ENCODE data around the gene EMC6.

Gene EMC6

DNA sequence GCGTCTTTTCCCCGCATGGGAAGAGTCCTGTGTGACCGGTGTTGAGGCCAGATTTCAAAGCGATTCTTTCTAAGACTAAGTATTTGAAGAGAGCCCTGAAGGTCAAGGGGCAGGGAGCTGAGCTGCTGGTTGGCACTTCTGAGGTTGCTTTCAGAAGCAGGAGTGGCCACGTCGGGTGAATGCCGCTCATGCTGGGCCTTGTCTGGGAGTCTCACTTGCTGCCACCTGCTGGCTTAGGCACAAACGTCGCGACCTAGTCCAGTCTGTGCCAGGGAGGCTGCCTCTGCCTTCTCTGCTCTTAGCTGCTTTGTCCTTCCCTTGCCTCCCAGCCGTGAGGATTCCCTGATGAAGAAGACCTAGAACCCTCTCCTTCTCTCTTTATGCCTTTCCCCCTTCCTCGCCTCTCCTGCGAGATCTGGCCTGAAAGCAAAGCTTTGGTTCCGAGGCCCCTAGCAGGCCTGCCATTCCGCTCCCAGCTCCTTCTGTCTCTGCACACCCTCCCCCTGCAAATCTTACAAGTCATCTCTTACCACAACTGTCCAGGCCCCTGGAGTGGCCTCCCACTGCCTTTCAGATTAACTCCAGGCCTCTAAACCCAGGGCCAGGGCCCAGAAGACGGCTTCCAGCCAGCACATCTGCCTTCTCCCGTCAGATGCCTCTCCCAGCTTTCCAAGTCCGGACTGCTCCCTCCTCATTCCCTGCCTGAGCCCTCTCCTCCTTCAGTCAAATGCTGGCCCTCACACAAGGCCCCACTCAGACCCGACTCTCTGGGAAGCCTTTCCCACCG lies 20.6 kb upstream of the EMC6 start:
- in situ Hi-C loops (cut with MboI; ENCODE audit: low pct_unique_long_range_greater_than_20kb, low sequenced_read_pairs), result no loop called here
- peak; percentile 62 for DNase-seq

DNA sequence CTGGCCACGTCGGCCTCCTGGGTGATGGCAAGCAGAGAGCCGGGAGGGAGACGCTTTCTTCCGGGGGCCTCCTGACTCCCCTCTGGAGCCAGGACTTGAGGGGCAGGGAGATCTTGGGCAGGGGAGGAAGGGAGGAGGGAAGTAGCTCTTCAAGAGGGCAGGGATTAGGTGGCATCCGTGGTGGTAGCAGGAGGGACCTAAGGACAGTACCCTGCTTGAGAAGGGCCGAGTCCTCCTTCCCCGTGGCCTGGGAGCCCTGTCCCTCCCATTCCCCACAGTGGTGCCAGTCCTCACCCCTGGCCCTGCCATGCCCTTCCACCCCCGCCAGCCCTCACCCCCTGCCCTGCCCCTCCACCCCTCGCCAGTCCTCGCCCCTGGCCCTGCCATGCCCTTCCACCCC lies 12.8 kb upstream of the EMC6 start:
- no peak for DNase-seq
- in situ Hi-C loops (cut with MboI; ENCODE audit: low pct_unique_long_range_greater_than_20kb, low sequenced_read_pairs), result loop anchor here (25.0 kb wide), 1 partner anchor 618 kb away; no protein-coding TSS in a partner anchor

DNA sequence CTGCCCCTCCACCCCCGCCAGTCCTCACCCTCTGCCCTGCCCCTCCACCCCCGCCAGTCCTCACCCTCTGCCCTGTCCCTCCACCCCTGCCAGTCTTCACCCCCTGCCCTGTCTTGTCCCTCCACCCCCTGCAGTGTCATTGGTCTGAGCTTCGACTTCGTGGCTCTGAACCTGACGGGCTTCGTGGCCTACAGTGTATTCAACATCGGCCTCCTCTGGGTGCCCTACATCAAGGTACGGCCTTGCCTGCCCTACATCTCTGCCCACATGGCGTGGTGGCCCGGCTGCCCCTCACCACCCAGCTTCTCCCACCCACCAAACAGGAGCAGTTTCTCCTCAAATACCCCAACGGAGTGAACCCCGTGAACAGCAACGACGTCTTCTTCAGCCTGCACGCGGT lies 12.3 kb upstream of the EMC6 start:
- no peak for DNase-seq
- in situ Hi-C loops (cut with MboI; ENCODE audit: low pct_unique_long_range_greater_than_20kb, low sequenced_read_pairs), result loop anchor here (25.0 kb wide), 1 partner anchor 619 kb away; no protein-coding TSS in a partner anchor

DNA sequence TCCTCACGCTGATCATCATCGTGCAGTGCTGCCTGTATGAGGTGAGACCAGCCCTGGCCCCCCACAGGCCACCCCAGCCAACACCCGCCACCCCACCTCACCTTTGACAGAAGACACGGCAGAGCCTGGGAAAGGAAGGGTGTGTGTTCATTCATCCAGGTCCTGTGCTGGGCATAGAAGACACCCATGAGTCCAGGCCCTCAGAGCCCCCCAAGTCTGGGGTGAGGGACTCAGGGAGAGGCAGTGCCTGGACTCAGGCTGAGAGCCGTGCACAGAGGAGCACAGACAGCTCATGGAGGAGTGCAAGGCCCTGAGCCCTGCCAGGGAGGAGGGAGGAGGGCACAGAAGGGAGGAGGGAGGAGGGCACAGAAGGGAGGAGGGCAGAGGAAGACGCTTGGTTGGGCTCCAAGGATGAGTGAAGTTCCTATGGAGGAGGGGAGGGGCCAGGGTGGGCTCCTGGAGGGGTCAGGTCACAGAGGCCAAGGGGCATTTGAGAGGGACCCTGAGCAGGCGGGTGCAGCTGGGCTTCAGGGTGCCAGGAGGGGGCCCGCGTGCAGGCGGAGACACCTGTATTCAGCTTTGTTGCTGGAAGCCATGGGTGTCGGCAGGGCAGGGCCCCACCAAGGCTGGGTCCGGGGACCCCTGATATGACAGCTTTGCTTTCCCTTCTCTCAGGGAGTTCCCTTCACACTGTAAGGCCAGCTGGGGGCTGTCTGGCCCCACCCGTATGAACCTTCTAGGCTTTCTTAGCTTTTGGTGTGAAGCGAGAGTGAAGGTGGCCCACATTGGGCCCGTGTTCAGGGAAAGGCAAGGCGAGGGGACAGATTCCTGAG lies 11.6 kb upstream of the EMC6 start:
- in situ Hi-C loops (cut with MboI; ENCODE audit: low pct_unique_long_range_greater_than_20kb, low sequenced_read_pairs), result loop anchor here (25.0 kb wide), 1 partner anchor 620 kb away; no protein-coding TSS in a partner anchor
- DNase-seq, result no peak

DNA sequence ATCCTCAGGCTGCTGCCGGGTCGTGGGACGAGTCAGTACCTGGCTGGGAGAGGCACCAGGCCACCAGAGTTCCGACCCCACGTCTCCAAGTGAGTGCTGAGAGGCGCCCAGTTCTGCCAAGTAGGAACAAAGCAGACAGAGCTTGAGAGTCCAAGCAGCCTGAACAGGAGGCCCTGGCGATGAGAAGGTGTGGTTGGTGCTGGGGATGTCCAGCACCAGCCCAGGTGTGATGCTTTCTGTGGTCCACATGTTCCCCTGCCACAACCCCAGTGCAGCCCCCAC lies 11.1 kb upstream of the EMC6 start:
- no peak for DNase-seq
- in situ Hi-C loops (cut with MboI; ENCODE audit: low pct_unique_long_range_greater_than_20kb, low sequenced_read_pairs), result loop anchor here (25.0 kb wide), 1 partner anchor 620 kb away; no protein-coding TSS in a partner anchor

- no peak for DNase-seq
- in situ Hi-C loops (cut with MboI; ENCODE audit: low pct_unique_long_range_greater_than_20kb, low sequenced_read_pairs), result loop anchor here (25.0 kb wide), 1 partner anchor 621 kb away; no protein-coding TSS in a partner anchor
These were observed 10.5 kb upstream of the EMC6 start for GRCh38 chr17:3657874-3658783.

- no peak for DNase-seq
- in situ Hi-C loops (cut with MboI; ENCODE audit: low pct_unique_long_range_greater_than_20kb, low sequenced_read_pairs), result loop anchor here (25.0 kb wide), 1 partner anchor 622 kb away; no protein-coding TSS in a partner anchor
These were observed 9.7 kb upstream of the EMC6 start for GRCh38 chr17:3658784-3659449.

- DNase-seq, result no peak
- in situ Hi-C loops (cut with MboI; ENCODE audit: low pct_unique_long_range_greater_than_20kb, low sequenced_read_pairs), result loop anchor here (25.0 kb wide), 1 partner anchor 622 kb away; no protein-coding TSS in a partner anchor
These were observed 9.0 kb upstream of the EMC6 start for GRCh38 chr17:3659541-3660111.

DNA sequence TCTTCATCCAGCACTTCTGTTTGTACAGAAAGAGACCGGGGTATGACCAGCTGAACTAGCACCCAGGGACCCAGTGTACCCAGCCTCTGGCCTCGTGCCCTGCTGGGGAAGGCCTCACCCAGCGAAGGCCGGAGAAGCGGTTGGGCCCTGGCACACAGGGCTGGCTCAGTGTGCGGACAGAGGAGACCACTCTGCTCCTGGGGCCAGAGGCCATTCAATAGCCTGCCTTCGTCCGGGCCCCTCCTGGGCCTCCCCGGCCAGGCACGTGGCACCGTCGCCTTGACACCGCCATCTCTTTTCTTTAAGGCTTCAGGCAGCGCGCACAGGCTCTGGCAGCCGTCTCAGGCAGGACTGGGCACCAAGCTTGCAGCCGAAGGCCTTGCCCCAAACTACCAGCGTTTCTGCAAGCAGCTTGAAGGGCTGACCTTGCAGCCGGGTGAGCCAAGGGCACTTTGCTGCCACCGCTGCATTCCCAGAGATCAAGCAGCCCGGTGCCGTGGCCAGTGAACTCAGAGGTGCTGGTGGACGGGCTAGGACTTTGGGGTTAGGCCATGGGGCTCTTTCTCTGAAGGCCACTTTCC lies 8.2 kb upstream of the EMC6 start:
- DNase-seq, result no peak
- in situ Hi-C loops (cut with MboI; ENCODE audit: low pct_unique_long_range_greater_than_20kb, low sequenced_read_pairs), result loop anchor here (25.0 kb wide), 1 partner anchor 623 kb away; no protein-coding TSS in a partner anchor

GRCh38 chr17:3663102-3664011 lies 5.3 kb upstream of the EMC6 start:
- in situ Hi-C loops (cut with MboI; ENCODE audit: low pct_unique_long_range_greater_than_20kb, low sequenced_read_pairs), result loop anchor here (25.0 kb wide), 1 partner anchor 626 kb away; no protein-coding TSS in a partner anchor
- DNase-seq, result no peak

DNA sequence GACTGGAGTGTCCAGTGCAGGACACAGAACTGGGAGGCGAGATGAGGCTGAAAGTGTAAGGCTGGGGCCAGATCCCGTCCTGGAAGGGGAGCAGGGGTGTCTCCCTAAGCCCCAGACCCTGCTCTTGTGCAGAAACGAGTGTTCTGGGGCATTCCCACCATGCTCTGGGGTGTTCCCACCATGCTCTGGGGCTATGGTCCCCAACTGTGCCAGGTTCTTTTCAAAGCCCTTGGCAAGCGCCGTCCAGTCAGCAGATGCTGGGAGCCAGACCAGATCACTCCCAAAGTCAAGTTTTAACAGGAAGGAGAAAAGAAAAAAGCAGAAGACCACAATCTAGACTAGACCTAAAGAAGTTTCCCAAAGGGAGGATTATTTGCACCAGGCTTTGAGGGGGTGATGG lies 2.8 kb upstream of the EMC6 start:
- in situ Hi-C loops (cut with MboI; ENCODE audit: low pct_unique_long_range_greater_than_20kb, low sequenced_read_pairs), result loop anchor here (25.0 kb wide), 1 partner anchor 629 kb away; no protein-coding TSS in a partner anchor
- no peak for DNase-seq

- no peak for DNase-seq
These were observed 2.1 kb upstream of the EMC6 start for GRCh38 chr17:3666516-3666915.

GRCh38 chr17:3667366-3668278 lies 990 bp upstream of the EMC6 start:
- peak; percentile 61 for DNase-seq
- in situ Hi-C loops (cut with MboI; ENCODE audit: low pct_unique_long_range_greater_than_20kb, low sequenced_read_pairs), result loop anchor here (25.0 kb wide), 1 partner anchor 630 kb away; no protein-coding TSS in a partner anchor

More at GRCh38 chr17:3666516-3666915, 2.1 kb upstream of the EMC6 start:
- in situ Hi-C loops (cut with MboI; ENCODE audit: low pct_unique_long_range_greater_than_20kb, low sequenced_read_pairs), result loop anchor here (25.0 kb wide), 1 partner anchor 629 kb away; no protein-coding TSS in a partner anchor

DNA sequence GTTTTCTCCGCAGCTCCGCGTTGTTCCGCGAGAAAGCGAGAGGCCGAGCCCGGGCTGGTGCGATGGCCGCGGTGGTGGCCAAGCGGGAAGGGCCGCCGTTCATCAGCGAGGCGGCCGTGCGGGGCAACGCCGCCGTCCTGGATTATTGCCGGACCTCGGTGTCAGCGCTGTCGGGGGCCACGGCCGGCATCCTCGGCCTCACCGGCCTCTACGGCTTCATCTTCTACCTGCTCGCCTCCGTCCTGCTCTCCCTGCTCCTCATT lies 404 bp downstream of the EMC6 start:
- in situ Hi-C loops (cut with MboI; ENCODE audit: low pct_unique_long_range_greater_than_20kb, low sequenced_read_pairs), result loop anchor here (25.0 kb wide), 1 partner anchor 632 kb away; no protein-coding TSS in a partner anchor

GRCh38 chr17:3669548-3669947 lies 936 bp downstream of the EMC6 start:
- DNase-seq, result no peak
- in situ Hi-C loops (cut with MboI; ENCODE audit: low pct_unique_long_range_greater_than_20kb, low sequenced_read_pairs), result loop anchor here (25.0 kb wide), 1 partner anchor 632 kb away; no protein-coding TSS in a partner anchor

More for the DNA sequence above, 404 bp downstream of the EMC6 start:
- DNase-seq, result no peak

GRCh38 chr17:3672571-3672970 lies 4.0 kb downstream of the EMC6 start:
- no peak for DNase-seq
- in situ Hi-C loops (cut with MboI; ENCODE audit: low pct_unique_long_range_greater_than_20kb, low sequenced_read_pairs), result loop anchor here (25.0 kb wide), 1 partner anchor 635 kb away; no protein-coding TSS in a partner anchor
